GM19452 (cell line): ENCODE measurements around the gene PCDH8.
A peak's percentile ranks its signal among the peaks of the same experiment; 100 is the strongest.
"Not testable (repeated sequence)": the region's sequence is repeated elsewhere in the genome, so short reads cannot be mapped to it uniquely, and the experiment has no call there.

Source experiments
- ATAC-seq: cut with Tn5 transposase; IDR thresholded peaks from one replicate; pipeline ENCODE4 v1.9.1; 2021; ENCODE audit not compliant: unreplicated experiment

PCDH8 gene

GRCh38 chr13:52827839-52828238, 20.6 kb downstream of the PCDH8 start:
- ATAC-seq, result no peak

GRCh38 chr13:52817886-52818285, 30.6 kb downstream of the PCDH8 start:
- not testable (repeated sequence) for ATAC-seq

GRCh38 chr13:52815330-52815729, 33.1 kb downstream of the PCDH8 start:
- no peak for ATAC-seq

GRCh38 chr13:52812941-52813340, 35.5 kb downstream of the PCDH8 start:
- no peak for ATAC-seq

- no peak for ATAC-seq
Observed at GRCh38 chr13:52811841-52812240, 36.6 kb downstream of the PCDH8 start.

GRCh38 chr13:52810526-52810925, 37.9 kb downstream of the PCDH8 start:
- ATAC-seq, result no peak

GRCh38 chr13:52810011-52810410, 38.4 kb downstream of the PCDH8 start:
- ATAC-seq, result no peak

- ATAC-seq, result peak; percentile 80
Observed at GRCh38 chr13:52809310-52809769, 39.1 kb downstream of the PCDH8 start.

GRCh38 chr13:52808842-52809219, 39.6 kb downstream of the PCDH8 start:
- no peak for ATAC-seq

- no peak for ATAC-seq
Observed at GRCh38 chr13:52806029-52806428, 42.4 kb downstream of the PCDH8 start.

GRCh38 chr13:52804202-52804641, 44.2 kb downstream of the PCDH8 start:
- no peak for ATAC-seq

GRCh38 chr13:52800856-52801255, 47.6 kb downstream of the PCDH8 start:
- no peak for ATAC-seq

- no peak for ATAC-seq
Observed at GRCh38 chr13:52798770-52799430, 49.5 kb downstream of the PCDH8 start.

GRCh38 chr13:52797176-52797575, 51.3 kb downstream of the PCDH8 start:
- no peak for ATAC-seq

- no peak for ATAC-seq
Observed at GRCh38 chr13:52794589-52794988, 53.9 kb downstream of the PCDH8 start.

GRCh38 chr13:52793515-52794061, 54.9 kb downstream of the PCDH8 start:
- ATAC-seq, result no peak
